ENCODE data around the gene PPP2R2B. TPM values are rescaled to one million over a fixed set of nuclear protein-coding genes. Genes with fewer than 3 reads are reported as not detected.

Gene PPP2R2B
- total and polyA plus RNA-seq, 2 of the 4 experiments (the other 2 are of a cell fraction) = not detected

DNA sequence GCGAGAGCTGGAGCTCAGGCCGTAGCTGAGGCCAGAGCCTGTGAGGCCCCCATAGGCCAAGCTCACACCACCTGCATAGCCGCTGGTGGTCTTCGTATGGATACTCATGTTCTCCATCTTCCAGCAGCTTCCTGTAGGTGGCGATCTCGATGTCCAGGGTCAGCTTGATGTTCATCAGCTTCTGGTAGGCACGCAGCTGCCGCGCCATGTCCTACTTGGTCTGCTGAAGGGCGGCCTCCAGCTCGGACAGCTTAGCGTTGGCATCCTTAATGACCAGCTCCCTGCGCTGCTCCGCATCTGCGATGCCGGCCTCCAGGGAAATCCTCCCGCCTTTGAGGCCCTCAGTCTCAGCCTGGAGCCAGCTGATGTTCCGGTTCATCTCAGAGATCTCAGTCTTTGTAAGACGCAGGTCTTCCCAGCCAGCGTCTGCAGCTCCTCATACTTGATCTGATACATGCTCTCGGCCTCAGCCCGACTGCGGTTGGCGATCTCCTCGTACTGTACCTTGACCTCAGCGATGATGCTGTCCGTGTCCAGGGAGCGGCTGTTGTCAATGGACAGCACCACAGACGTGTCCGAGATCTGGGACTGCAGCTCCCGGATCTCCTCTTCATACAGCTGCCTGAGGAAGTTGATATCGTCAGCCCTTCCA is 172.1 kb downstream of the PPP2R2B start:
- Histone ChIP-seq H2AK9ac (replicated peaks; ENCODE audit: low read depth, low read length, poor library complexity) (no peak overlapping the region), H2BK15ac (ENCODE audit: low read depth, low read length) (no peak overlapping the region), H3K18ac (ENCODE audit: low read depth, low read length) (no peak overlapping the region), H3K27ac (ENCODE audit: insufficient read depth, low read length) (no peak overlapping the region), H3K4me1 (ENCODE audit: control insufficient read depth, insufficient read depth, low read length) (no peaks in the 10 kb centered on the region), H2BK20ac (ENCODE audit: low read depth, low read length) (no peak overlapping the region), H3K23ac (ENCODE audit: low read depth, low read length) (no peak overlapping the region), H3K9ac (ENCODE audit: low read depth, low read length) (no peak overlapping the region), H3K4ac (ENCODE audit: low read depth, low read length) (no peak overlapping the region), H3K56ac (ENCODE audit: extremely low read depth, insufficient read depth, low read length) (no peak overlapping the region), H4K8ac (ENCODE audit: low read depth in 2 of 2, low read length in 2 of 2) (no peak overlapping the region), H2AFZ (replicated peaks; ENCODE audit: low read length, poor library complexity) (no peak overlapping the region), H4K5ac (ENCODE audit: low read depth, low read length) (no peak overlapping the region), H3K9me3 (ENCODE audit: control insufficient read depth, insufficient read depth, low read length) (peaks cover 5% of the 10 kb centered on the region; the same call in 1 of the 2 replicates), H3K36me3 (ENCODE audit: control insufficient read depth, insufficient read depth, low read length) (no peaks in the 10 kb centered on the region), H3K4me2 (ENCODE audit: low read depth, low read length) (no peak overlapping the region), H3K4me3 (ENCODE audit: insufficient read depth, low read depth, low read length) (no peak overlapping the region), H2BK120ac (ENCODE audit: low read depth, low read length) (no peak overlapping the region), H4K91ac (ENCODE audit: insufficient read depth, low read depth, low read length) (no peak overlapping the region), H3K27me3 (ENCODE audit: control insufficient read depth, insufficient read depth, low read length) (no peaks in the 10 kb centered on the region), H3K9me1 (ENCODE audit: insufficient read depth, low read length) (no peaks in the 10 kb centered on the region), H2AK5ac (ENCODE audit: low read depth, low read length) (no peak overlapping the region), H3K14ac (replicated peaks; ENCODE audit: low read depth, low read length) (no peak overlapping the region), H3K79me1 (ENCODE audit: low read depth in 1 of 2, low read length in 2 of 2) (no peaks in the 10 kb centered on the region), H2BK5ac (ENCODE audit: low read depth, low read length, poor library complexity, severe bottlenecking) (no peak overlapping the region), H4K20me1 (ENCODE audit: insufficient read depth, low read length) (no peaks in the 10 kb centered on the region)
- intact Hi-C loops (cut with micrococcal nuclease) (no loop called here), in situ Hi-C loops (cut with MboI; ENCODE audit: low sequenced_read_pairs) (no loop called here), dilution Hi-C loops (cut with HindIII; ENCODE audit: low sequenced_read_pairs, unreplicated experiment) (no loop called here)
- ATAC-seq (ENCODE audit: low read depth) = no peak
- CTCF ChIA-PET = no interaction called here
- BruUV-seq (replicated peaks) = no TSS peak
- WGBS, 2 experiments (ENCODE audit: extremely low coverage in 2 of 2, insufficient read length in 1 of 2) = 88% methylated on average over 30 of the region's 32 CpGs; no CpG with 5 or more reads in 1 of the 2 experiments
- TF ChIP-seq BHLHE40 (IDR thresholded peaks at IDR 0.05; ENCODE audit: low read depth, low read length) (no peak), NFE2L2 (IDR thresholded peaks at IDR 0.05; ENCODE audit: low read depth, low read length) (no peak)
- POLR2A ChIA-PET (ENCODE audit: unreplicated experiment) = no interaction called here
- no peak for DNase-seq
